Activated CD8-positive, alpha-beta memory T cell treated with anti-CD3 and anti-CD28 coated beads for 24 hours (primary cell): ENCODE measurements around the gene ATN1.

ENCODE experiments used
- DNase-seq: peaks from one replicate; pipeline ENCODE4 v3.0.0-alpha.2; 2020

ATN1 gene

DNA sequence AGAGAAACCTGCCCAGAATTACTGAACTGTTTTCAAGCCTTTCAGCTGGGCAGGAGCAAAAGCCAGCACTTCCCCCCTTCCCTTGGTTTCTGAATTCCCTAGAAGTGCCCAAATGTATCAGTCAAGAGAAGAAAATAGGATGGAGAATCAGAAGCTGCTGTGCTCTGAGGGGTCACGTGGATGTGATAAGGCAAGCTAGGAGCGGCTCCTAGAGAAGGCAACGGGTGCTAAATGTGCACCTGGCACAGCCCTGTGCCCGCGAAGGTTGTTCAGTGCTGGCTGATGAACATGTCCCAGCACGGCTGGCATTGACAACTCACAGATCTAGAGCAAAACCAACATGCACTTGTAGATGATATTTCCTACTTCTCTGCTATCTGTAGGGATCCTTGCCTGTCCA lies 51.3 kb downstream of the ATN1 start:
- no peak for DNase-seq

DNA sequence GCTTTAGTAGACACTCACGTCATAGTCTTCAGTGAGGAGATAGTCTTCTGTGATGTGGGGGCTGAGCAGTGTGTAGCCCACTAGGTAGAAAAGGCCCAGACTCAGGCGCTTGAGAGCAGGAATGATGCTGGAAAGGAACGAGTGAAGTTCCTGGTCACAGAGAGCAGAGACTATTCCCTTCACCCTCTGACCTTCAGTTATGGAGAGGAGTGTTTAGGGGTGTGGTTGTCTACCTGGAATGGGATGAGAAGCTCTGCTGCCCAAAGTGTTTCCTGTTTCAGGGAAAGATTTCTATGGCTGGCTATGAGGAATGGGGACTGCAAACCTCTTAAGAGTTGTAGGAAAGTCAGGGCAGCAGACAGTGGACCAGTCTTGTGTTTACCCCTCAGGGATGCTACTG lies 51.7 kb downstream of the ATN1 start:
- DNase-seq: no peak

DNA sequence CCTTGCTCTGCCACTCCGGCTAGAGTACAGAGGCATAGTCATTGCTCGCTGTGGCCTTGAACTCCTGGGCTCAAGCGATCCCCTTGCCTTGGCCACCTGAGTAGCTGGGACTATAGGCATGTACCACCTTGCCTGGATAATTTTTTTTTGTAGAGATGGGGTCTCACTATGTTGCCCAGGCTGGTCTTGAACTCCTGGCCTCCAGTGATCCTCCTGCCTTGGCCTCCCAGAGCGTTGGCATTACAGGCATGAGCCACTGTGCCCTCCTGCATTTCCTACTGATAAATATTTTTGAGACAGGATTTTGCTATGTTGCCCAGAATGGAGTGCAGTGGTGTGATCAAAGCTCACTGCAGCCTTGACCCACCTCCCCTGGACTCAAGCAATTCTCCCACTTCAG lies 52.3 kb downstream of the ATN1 start:
- DNase-seq: no peak

DNA sequence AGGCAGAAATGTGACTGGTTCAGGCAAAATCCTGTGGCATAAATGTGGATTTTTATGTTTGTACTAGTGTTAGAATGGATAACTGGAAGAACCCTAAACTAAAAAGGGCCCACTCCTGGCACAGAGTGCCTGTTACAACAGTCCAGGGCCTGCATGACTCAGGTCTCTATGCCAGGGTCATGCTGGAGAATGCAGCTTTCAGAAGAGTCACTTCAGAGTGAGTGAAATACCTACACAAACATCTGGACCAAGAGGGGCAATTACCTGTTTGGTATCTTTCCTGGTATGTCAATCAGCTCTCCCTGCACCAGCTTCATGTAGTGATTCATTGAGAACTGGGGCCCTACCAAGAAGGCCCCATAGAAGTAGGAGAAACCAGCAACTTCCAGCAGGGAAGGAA lies 53.0 kb downstream of the ATN1 start:
- DNase-seq: no peak

DNA sequence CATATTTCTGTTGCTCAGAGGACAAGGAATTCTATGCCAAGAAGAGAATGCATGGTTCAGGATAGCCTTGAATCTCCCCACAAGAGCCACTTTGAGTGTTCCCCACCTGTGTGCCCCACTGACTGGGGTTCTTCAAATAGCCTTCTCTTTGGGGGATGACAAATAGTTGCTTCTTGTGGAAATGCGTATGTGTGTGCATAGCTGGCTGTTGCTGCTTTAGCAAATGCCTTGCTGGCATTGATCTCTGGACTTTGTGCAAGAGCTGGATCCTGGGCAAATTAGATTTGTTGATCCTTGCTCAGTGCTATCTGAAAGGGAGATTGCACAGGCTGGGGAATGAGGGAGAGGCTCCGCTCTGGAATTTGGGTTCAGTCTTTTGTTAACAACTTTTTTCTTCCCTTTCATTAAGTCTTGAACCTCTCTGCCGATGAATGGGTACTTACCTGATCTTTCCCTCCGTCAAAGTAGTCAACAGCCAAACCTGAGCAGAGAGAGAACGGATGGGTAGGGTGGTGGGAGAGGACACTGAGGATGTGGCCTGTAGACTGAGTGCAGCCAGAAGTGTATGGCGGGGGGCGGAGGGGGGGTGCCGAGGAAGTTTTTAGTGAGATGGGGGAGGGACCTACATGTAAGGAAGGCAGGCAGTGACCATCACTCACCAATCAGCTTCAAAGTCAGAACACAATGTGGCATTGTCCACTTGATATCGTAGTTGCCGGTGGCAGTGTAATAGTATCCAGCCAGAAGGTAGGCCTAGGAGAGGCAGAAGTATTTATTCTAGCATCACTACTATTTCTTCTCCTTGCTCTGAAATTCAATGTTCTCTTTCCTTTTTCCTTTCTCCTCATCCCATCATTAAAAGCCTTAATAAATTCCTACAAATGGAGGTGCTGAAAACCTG lies 53.6 kb downstream of the ATN1 start:
- no peak for DNase-seq

DNA sequence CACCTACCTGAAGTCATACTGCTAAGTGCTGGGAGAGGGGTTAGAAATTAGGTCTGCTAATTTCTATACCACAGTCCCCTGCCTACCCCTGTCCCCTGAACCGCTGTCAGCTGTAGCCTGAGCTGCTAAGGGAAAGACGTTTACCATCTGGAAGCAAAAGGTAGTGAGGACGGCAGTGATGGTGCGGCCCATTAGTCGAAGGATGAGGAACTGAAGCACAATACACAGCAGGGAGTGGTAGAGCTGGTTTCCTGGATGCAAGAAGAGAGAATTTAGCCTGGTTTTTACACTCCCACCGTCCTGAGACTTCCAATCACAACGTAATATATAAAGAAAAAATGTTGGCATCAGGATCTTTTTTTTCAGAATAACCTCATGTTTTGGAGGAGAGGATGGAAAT lies 54.8 kb downstream of the ATN1 start:
- no peak for DNase-seq

DNA sequence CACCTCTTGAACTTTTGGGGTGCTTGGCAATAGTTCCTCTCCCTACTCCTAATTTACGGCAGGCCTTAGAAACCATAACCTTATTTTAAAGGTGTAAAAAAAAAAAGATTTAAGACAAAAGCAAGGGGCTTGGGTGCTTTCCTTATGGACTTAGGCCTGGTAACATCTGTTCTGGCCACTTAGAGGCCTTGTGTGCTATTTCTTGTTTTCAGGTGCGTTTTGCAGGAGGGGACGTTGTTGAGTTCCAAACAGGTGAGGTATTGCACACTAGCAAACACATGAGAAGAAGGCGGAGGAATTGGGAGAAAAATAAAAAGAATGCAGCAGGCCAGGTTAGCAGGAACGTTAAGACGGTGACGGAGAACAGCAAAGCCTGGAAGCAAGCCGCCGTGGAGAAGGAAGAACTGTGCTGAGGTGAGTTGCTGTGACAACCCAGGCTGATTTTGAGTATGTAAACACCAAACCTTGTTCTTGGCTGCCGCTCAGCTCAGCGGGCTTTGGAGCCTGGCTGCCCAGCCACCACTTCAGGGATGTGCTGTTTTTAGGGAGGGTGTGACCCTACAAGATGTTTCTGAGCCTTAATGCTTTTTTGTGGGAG lies 60.3 kb downstream of the ATN1 start:
- no peak for DNase-seq
